MG63 (cell line): ENCODE results near the gene SNRPB. TPM values are rescaled to one million over a fixed set of nuclear protein-coding genes. Genes with fewer than 3 reads are reported as not detected.
"Not testable (repeated sequence)": the region's sequence is repeated elsewhere in the genome, so short reads cannot be mapped to it uniquely, and the experiment has no call there.

Experiments used
- DNase-seq: peaks from one replicate; pipeline ENCODE4 v3.0.0-alpha.2; 2020
- H3K27me3 ChIP-seq: fragments of 250-450 bp; sonication (Bioruptor Pico); 2 replicates; pipeline ENCODE4 v1.5.1; 2020; ENCODE audit warnings: mild to moderate bottlenecking, moderate library complexity
- H3K36me3 ChIP-seq: fragments of 250-450 bp; sonication (Bioruptor Pico); 2 replicates; pipeline ENCODE4 v1.5.1; 2020; ENCODE audit warnings: mild to moderate bottlenecking, moderate library complexity
- H3K4me3 ChIP-seq: fragments of 250-450 bp; sonication (Bioruptor Pico); 2 replicates; pipeline ENCODE4 v1.5.1; 2020; ENCODE audit warnings: mild to moderate bottlenecking, moderate library complexity
- H3K9me3 ChIP-seq: fragments of 250-450 bp; sonication (Bioruptor Pico); 2 replicates; pipeline ENCODE4 v1.5.1; 2020; ENCODE audit warnings: mild to moderate bottlenecking, moderate library complexity
- total RNA-seq: library from RNA; depleted of rRNA; stranded (reverse); fragments of >200 nt; shearing (Covaris generic); gene quantifications from 2 replicates; pipeline ENCODE4 v1.2.3, GENCODE V29; 2014; ENCODE audit warnings: low replicate concordance; rRNA removed

SNRPB gene
- total RNA-seq: 621 and 775 TPM in 2 replicates

- no peaks in the 10 kb centered on the region for H3K9me3 ChIP-seq
- H3K4me3 ChIP-seq: peak within 1 kb of the TSS; percentile 92
- DNase-seq: peak; percentile 93
- H3K27me3 ChIP-seq: no peaks in the 10 kb centered on the region
- peaks cover 48% of the 10 kb centered on the region for H3K36me3 ChIP-seq
These were observed at the start of gene SNRPB for GRCh38 chr20:2470423-2471193. SNRPB (minus strand) TSS chr20:2470789; CDS start chr20:2470690, 99 bp downstream.

GRCh38 chr20:2519115-2519809 lies 48.7 kb upstream of the SNRPB start:
- H3K36me3 ChIP-seq: no peaks in the 10 kb centered on the region
- DNase-seq: no peak
- H3K27me3 ChIP-seq: no peaks in the 10 kb centered on the region
- no peaks in the 10 kb centered on the region for H3K9me3 ChIP-seq
- no peak overlapping the region for H3K4me3 ChIP-seq

- Histone ChIP-seq H3K9me3 (no peaks in the 10 kb centered on the region), H3K27me3 (no peaks in the 10 kb centered on the region), H3K36me3 (no peaks in the 10 kb centered on the region), H3K4me3 (no peak overlapping the region)
- no peak for DNase-seq
These were observed 48.0 kb upstream of the SNRPB start for GRCh38 chr20:2518558-2518957.

GRCh38 chr20:2518096-2518495 lies 47.5 kb upstream of the SNRPB start:
- H3K36me3 ChIP-seq: no peaks in the 10 kb centered on the region
- no peaks in the 10 kb centered on the region for H3K9me3 ChIP-seq
- no peak for DNase-seq
- H3K27me3 ChIP-seq: no peaks in the 10 kb centered on the region
- H3K4me3 ChIP-seq: no peak overlapping the region

- Histone ChIP-seq H3K36me3 (no peaks in the 10 kb centered on the region), H3K27me3 (no peaks in the 10 kb centered on the region), H3K9me3 (no peaks in the 10 kb centered on the region), H3K4me3 (no peak overlapping the region)
- no peak for DNase-seq
These were observed 45.8 kb upstream of the SNRPB start for GRCh38 chr20:2516399-2516798.

GRCh38 chr20:2515203-2515602 lies 44.6 kb upstream of the SNRPB start:
- Histone ChIP-seq H3K4me3 (no peak overlapping the region), H3K9me3 (no peaks in the 10 kb centered on the region), H3K36me3 (no peaks in the 10 kb centered on the region), H3K27me3 (no peaks in the 10 kb centered on the region)
- no peak for DNase-seq

GRCh38 chr20:2509794-2510193 lies 39.2 kb upstream of the SNRPB start:
- no peaks in the 10 kb centered on the region for H3K27me3 ChIP-seq

GRCh38 chr20:2509468-2509781 lies 38.8 kb upstream of the SNRPB start:
- no peak for DNase-seq
- H3K4me3 ChIP-seq: peak overlapping the region; percentile 76
- no peaks in the 10 kb centered on the region for H3K9me3 ChIP-seq
- no peaks in the 10 kb centered on the region for H3K27me3 ChIP-seq
- no peaks in the 10 kb centered on the region for H3K36me3 ChIP-seq

More at GRCh38 chr20:2509794-2510193, 39.2 kb upstream of the SNRPB start:
- no peaks in the 10 kb centered on the region for H3K36me3 ChIP-seq
- DNase-seq: no peak
- H3K9me3 ChIP-seq: no peaks in the 10 kb centered on the region
- H3K4me3 ChIP-seq: peak overlapping the region; percentile 76

- Histone ChIP-seq H3K36me3 (no peaks in the 10 kb centered on the region), H3K27me3 (no peaks in the 10 kb centered on the region), H3K4me3 (peak within 1 kb of the TSS; percentile 76), H3K9me3 (no peaks in the 10 kb centered on the region)
- peak; percentile 70 for DNase-seq
These were observed 38.3 kb upstream of the SNRPB start, which contains the start of gene ZNF343 for GRCh38 chr20:2508631-2509467. ZNF343 (minus strand) TSS chr20:2508915; CDS start chr20:2493895, 15,020 bp downstream.

- H3K4me3 ChIP-seq: peak overlapping the region; percentile 76
- no peaks in the 10 kb centered on the region for H3K27me3 ChIP-seq
- DNase-seq: peak; percentile 13
- H3K36me3 ChIP-seq: no peaks in the 10 kb centered on the region
- H3K9me3 ChIP-seq: no peaks in the 10 kb centered on the region
These were observed 37.5 kb upstream of the SNRPB start for GRCh38 chr20:2507875-2508630.

GRCh38 chr20:2507464-2507863 lies 36.9 kb upstream of the SNRPB start:
- Histone ChIP-seq H3K4me3 (peak overlapping the region; percentile 76), H3K27me3 (no peaks in the 10 kb centered on the region), H3K9me3 (no peaks in the 10 kb centered on the region), H3K36me3 (no peaks in the 10 kb centered on the region)
- no peak for DNase-seq

- H3K9me3 ChIP-seq, H3K36me3 ChIP-seq, H3K4me3 ChIP-seq, DNase-seq, H3K27me3 ChIP-seq: not testable (repeated sequence)
These were observed 35.8 kb upstream of the SNRPB start for GRCh38 chr20:2506426-2506825.

- not testable (repeated sequence) for H3K4me3 ChIP-seq, DNase-seq, H3K36me3 ChIP-seq
These were observed 34.2 kb upstream of the SNRPB start for GRCh38 chr20:2504803-2505202.

GRCh38 chr20:2502808-2503384 lies 32.3 kb upstream of the SNRPB start:
- not testable (repeated sequence) for H3K27me3 ChIP-seq, H3K36me3 ChIP-seq, H3K4me3 ChIP-seq, DNase-seq, H3K9me3 ChIP-seq

More at GRCh38 chr20:2504803-2505202, 34.2 kb upstream of the SNRPB start:
- H3K9me3 ChIP-seq, H3K27me3 ChIP-seq: not testable (repeated sequence)

- Histone ChIP-seq H3K9me3 (no peaks in the 10 kb centered on the region), H3K27me3 (no peaks in the 10 kb centered on the region), H3K4me3 (no peak overlapping the region), H3K36me3 (peaks cover 16% of the 10 kb centered on the region)
- DNase-seq: no peak
These were observed 15.1 kb upstream of the SNRPB start for GRCh38 chr20:2485661-2486060.

- Histone ChIP-seq H3K9me3 (no peaks in the 10 kb centered on the region), H3K4me3 (no peak overlapping the region), H3K27me3 (no peaks in the 10 kb centered on the region), H3K36me3 (peaks cover 18% of the 10 kb centered on the region)
- no peak for DNase-seq
These were observed 14.5 kb upstream of the SNRPB start for GRCh38 chr20:2485080-2485479.
